Loucy (cell line): Measurements from ENCODE around the gene CYP24A1.

Experiments used
- EZH2phosphoT487 ChIP-seq: fragments of 200-600 bp; IDR thresholded peaks from 2 replicates; pipeline ENCODE4 v1.6.1; 2018; ENCODE audit warnings: antibody characterized with exemption, mild to moderate bottlenecking, moderate library complexity, borderline replicate concordance
- TF ChIP-seq, protein P1 (sequence below): fragments of 200-600 bp; sonication (generic); conservative IDR thresholded peaks from 2 replicates; pipeline ENCODE4 v1.5.1; 2014; ENCODE audit warnings: mild to moderate bottlenecking, antibody characterized with exemption, low read length

- TF ChIP-seq, protein P1, sequence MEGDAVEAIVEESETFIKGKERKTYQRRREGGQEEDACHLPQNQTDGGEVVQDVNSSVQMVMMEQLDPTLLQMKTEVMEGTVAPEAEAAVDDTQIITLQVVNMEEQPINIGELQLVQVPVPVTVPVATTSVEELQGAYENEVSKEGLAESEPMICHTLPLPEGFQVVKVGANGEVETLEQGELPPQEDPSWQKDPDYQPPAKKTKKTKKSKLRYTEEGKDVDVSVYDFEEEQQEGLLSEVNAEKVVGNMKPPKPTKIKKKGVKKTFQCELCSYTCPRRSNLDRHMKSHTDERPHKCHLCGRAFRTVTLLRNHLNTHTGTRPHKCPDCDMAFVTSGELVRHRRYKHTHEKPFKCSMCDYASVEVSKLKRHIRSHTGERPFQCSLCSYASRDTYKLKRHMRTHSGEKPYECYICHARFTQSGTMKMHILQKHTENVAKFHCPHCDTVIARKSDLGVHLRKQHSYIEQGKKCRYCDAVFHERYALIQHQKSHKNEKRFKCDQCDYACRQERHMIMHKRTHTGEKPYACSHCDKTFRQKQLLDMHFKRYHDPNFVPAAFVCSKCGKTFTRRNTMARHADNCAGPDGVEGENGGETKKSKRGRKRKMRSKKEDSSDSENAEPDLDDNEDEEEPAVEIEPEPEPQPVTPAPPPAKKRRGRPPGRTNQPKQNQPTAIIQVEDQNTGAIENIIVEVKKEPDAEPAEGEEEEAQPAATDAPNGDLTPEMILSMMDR, result no peak
- no peak for TF ChIP-seq EZH2phosphoT487
These were observed 22.0 kb upstream of the CYP24A1 start for GRCh38 chr20:54195483-54196472.
